NCI-H2196 treated with DMSO at 0.1 percent for 48 hours (cell line): ENCODE data around the gene ZNF451.
"Not testable (repeated sequence)": the region's sequence is repeated elsewhere in the genome, so short reads cannot be mapped to it uniquely, and the experiment has no call there.

ENCODE experiments used
- DNase-seq: peaks from one replicate; lab custom pipeline; 2025; ENCODE audit not compliant: unreplicated experiment; lab: John Stamatoyannopoulos, UW

The ZNF451 gene

DNA sequence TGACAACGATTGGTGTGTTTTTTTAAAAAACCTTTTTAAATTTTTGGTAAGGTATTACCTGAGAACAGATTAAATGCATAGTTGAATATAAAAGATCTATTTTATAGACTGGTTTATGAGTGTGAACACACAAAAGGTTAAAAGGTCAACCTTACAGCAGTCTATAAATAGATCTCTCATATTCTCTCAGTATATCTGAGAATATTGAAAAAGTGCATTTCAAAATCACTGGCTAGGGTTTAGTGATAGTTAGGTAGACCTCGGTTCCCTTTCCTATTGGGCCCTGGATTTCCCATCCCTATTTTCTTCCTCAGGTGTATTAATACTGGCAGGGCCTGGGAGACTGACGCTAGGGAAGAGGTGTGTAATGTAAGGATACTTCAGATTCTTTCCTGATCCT is 723 bp upstream of the ZNF451 start:
- no peak for DNase-seq

GRCh38 chr6:57090458-57091067 is 575 bp downstream of the ZNF451 start:
- DNase-seq, result not testable (repeated sequence)

- not testable (repeated sequence) for DNase-seq
These were observed 1.4 kb downstream of the ZNF451 start for GRCh38 chr6:57091375-57091774.

DNA sequence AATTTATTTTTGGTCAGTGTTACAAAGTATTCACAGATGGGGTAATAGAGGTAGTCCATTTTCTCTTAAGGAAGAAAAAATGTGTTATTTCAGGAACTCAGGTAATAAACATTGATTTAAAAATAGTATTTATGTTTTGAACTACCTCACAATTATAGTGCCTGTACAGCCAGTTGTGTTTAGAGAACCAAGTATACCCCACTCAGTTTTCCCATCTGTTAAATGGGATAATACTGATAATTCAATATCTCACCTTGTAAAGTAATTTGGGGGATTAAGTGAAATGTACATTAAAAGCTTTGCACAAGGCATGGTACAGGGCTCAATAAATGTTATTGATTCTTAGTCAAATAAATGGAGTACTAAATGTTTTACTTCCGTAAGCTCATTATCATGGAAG is 4.7 kb downstream of the ZNF451 start:
- DNase-seq, result no peak

GRCh38 chr6:57097596-57097995 is 7.6 kb downstream of the ZNF451 start:
- no peak for DNase-seq

- no peak for DNase-seq
These were observed 13.0 kb downstream of the ZNF451 start for GRCh38 chr6:57102976-57103375.

GRCh38 chr6:57104336-57104735 is 14.3 kb downstream of the ZNF451 start:
- DNase-seq, result no peak

GRCh38 chr6:57106990-57107389 is 17.0 kb downstream of the ZNF451 start:
- no peak for DNase-seq

DNA sequence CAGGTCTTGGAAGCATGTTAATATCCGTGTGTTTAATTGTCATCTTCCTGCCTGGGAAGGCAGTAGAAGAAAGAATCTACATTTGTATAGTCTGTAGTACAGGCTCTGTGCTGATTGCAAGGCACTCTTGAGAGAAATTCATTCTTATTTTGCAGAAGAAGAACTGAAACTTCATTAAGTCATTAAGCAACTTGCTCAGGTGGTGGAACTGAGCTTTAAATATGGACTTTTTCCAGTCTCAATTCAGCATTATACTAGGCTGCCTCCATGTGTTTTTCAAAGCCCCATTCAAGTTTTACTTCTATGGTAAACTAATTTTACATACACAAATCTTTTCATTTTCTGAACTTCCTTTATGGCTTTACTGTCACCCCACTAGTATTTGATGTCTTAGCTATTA is 18.7 kb downstream of the ZNF451 start:
- DNase-seq, result no peak

DNA sequence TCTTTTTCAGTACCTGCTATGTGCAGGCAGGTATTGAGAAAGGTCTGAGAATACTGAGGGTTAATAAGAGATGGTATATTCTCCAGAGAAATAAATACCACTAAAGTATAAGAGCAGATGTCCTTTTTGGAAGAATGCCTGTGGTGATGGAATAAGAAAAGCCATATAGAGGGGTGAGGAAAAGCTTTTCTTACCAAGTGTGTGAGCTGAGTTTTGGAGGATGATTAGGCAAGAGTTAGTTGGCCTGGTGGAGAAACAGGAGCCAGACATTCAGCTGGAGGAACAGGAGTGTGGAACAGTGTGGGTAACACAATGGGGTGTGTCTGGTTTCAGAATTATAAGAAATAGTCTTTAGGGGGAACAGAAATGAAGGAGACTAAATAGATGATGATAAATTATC is 19.9 kb downstream of the ZNF451 start:
- no peak for DNase-seq

- no peak for DNase-seq
These were observed 23.1 kb downstream of the ZNF451 start for GRCh38 chr6:57113105-57113504.

DNA sequence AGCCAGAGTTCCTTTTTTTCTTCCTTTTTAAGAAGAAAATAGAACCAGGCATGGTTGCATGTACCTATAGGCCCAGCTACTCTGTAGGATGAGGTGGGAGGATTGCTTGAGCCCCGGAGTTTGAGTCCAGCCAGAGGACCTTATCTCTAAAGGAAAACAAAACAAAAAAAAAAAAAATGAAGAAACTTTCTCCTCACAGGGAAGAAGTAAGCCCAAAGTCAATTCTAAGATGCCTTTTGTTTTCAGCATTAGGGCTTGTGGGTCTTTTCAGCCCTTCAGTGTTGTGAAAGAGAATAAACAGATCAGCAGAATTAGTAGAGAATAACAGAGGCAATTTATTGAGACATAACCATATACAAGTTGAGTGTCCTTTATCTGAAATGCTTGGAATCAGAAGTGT is 26.8 kb downstream of the ZNF451 start:
- no peak for DNase-seq

- no peak for DNase-seq
These were observed 27.8 kb downstream of the ZNF451 start for GRCh38 chr6:57117796-57118195.

GRCh38 chr6:57123111-57123510 is 33.1 kb downstream of the ZNF451 start:
- no peak for DNase-seq

DNA sequence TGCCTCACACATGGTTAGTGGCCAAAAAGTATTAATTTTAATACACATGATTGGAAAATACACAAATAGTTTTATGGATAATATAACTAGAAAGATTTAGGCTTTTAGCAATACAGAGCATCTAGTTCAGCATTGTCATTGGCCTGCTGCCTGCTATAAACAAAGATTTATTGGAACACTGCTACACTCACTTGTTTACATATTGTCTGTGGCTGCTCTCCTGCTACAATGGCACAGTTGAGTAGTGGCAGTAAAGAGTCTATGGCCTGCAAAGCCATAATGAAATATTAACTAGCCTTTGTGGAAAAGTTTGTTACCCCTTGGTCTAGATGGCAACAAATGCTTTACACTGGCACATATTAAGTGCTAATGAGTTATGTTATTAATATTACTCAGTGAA is 37.8 kb downstream of the ZNF451 start:
- DNase-seq, result no peak

- no peak for DNase-seq
These were observed 40.7 kb downstream of the ZNF451 start for GRCh38 chr6:57130661-57131177.

DNA sequence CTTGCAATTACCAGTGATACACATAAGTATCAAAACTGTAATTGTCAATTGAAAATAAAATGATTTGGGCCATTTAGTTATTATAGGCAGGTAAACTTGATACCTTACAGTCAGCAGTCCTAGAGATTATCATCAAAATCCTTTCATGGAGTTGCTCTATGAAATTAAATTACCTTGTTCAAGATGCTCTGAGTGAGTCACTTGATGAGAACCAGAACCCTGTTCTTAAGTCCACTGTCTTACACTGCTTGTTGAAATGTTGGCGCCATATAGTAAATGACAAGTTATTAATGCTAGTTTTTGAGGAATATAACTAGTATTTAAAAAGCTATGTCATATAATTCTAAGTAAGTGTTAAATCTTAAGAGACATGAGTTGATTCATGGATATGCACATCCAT is 45.0 kb downstream of the ZNF451 start:
- no peak for DNase-seq

GRCh38 chr6:57135885-57136284 is 45.9 kb downstream of the ZNF451 start:
- DNase-seq, result no peak

GRCh38 chr6:57137350-57137749 is 47.4 kb downstream of the ZNF451 start:
- no peak for DNase-seq

GRCh38 chr6:57138026-57138425 is 48.0 kb downstream of the ZNF451 start:
- no peak for DNase-seq

DNA sequence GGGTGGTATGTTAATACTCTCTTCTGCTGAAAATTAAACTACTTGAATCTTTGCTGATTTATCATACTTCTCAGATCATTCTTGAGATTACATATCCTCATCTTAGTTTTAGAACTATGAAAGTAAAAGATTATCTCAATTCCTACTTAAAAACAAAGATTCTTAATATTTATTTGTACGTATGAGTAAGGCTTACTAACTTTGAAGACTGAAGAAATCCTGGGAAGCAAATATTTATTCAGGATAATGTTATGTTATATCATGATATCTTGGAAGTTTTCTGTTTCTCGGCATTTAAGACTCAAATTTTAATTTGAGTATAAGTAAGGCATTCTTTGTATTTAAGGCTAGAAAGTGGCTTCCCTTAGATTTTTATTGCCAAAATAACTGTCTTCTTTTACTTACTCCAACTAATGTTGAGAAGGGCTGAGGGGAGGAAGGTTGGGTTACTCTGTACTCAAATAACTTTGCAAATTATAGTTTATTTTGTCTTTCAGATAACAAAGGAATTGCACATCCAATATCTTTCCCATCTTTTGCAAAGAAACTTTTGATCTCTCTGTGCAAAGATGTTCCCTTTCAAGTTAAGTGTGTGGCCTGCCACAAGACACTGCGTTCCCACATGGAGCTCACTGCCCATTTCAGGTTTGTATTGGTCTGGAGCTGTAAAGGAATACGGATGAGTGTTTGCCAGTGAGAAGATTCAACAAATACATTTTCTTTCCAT is 51.6 kb downstream of the ZNF451 start:
- no peak for DNase-seq

DNA sequence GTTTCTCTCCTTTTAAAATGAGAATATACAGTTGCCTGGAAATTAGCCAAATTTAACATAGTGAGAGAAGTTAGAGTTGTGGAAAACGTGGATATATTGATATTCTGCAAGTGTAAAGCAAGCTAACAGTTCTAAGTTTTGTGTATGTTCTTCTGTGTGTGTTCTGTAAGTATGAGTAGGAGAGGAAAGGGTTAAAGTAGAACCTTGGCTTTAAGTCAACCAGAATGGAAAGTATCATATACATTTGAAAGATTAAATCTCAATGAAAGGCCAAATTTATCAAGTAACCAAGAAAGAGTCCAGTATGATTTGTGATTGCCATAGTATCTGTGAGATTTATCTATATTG is 52.2 kb downstream of the ZNF451 start:
- DNase-seq, result no peak

DNA sequence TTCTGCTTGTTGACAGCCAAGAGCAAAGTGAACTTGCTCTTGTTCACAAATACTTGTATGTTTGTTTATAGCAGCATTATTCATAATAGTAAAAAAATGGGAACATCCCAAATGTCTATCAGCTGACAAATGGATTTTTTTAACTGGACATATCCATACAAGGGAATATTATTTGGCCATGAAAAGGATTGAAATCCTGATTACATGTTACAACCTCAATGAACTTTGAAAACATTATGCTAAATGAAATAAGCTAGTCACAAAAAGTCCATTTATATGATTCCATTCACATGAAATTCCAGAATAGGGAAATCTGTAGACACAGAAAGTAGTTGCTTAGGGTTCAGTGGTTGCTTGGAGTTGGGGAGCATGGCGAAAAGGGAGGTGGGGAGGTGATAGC is 53.7 kb downstream of the ZNF451 start:
- DNase-seq, result no peak
